Tibial nerve (tissue), 4 donors: Measurements from ENCODE around the gene ZNF775.

Experiments used
- CTCF ChIP-seq, 5 experiments: fragments of 200-600 bp in 3 of 5; fragments of 450-650 bp in 2 of 5; sonication (generic) in 3 of 5; IDR thresholded peaks; one replicate each; pipeline ENCODE4 v1.5.1; 2016 to 2019; ENCODE audit warnings: antibody characterized with exemption in 5 of 5, mild to moderate bottlenecking in 3 of 5, moderate library complexity in 2 of 5
- EP300 ChIP-seq, 2 donors: sonication (generic); formaldehyde crosslinking; IDR thresholded peaks; one replicate each; pipeline ENCODE4 v1.6.1; 2017; ENCODE audit warnings: antibody characterized with exemption in 2 of 2, mild to moderate bottlenecking in 1 of 2
- POLR2A ChIP-seq, 2 donors: fragments of 450-650 bp; IDR thresholded peaks; one replicate each; pipeline ENCODE4 v1.6.1; 2017; ENCODE audit warnings: antibody characterized with exemption in 2 of 2, mild to moderate bottlenecking in 2 of 2, moderate library complexity in 2 of 2

- TF ChIP-seq EP300 (IDR thresholded peaks at IDR 0.05) (no peak), CTCF (IDR thresholded peaks at IDR 0.05) (no peak), POLR2A (IDR thresholded peaks at IDR 0.05) (no peak)
Observed at GRCh38 chr7:150375662-150376521, 3.2 kb upstream of the ZNF775 start.
